Activated CD8-positive, alpha-beta memory T cell treated with anti-CD3 and anti-CD28 coated beads for 48 hours (primary cell): Measurements from ENCODE around the gene SCP2.

Experiments
- DNase-seq, 3 experiments: peaks; one replicate each; pipeline ENCODE4 v3.0.0-alpha.2; 2020; ENCODE audit warnings: low read depth in 2 of 3, low spot score in 2 of 3

The SCP2 gene

DNA sequence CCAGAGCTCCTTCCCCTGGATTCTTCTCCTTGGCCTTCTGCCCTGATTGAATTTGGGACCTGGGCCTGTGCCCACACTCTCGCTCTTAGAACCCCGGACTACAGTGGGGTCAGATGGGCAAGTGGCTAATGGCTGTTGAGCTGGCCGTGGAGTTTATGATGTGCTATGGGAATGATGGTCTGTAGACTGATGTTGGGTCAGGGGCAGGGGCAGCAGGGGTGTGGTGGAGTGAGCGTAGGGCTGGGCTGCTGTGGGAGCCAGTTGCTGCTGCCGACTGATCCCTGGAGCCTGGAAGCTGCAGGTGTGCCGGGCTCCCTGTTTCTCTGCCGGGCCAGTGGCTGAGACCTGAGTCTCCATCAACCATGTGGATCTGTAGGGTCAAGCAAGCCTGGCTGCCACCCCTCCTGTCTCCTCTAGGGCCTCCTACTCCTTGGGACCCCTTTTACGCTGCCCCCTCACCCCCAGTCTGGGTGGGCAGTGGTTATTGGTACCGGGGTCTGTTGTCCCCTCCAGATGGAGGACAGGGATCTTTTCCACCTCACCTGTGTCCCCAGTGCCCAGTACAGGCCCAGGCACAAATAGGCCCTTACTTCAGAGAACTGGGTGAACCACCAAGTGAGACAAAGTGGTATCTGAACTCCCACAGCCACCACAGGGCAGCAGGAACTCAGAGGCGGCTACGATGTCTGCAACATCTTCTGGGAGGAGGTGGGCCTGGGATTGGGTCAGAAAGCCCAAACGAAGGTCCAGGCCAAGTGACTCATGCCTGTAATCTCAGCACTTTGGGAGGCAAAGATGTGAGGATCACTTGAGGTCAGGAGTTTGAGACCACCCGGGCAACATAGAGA is 140.0 kb downstream of the SCP2 start:
- DNase-seq = no peak

- no peak for DNase-seq
These were observed 140.8 kb downstream of the SCP2 start for GRCh38 chr1:53067886-53068285.

DNA sequence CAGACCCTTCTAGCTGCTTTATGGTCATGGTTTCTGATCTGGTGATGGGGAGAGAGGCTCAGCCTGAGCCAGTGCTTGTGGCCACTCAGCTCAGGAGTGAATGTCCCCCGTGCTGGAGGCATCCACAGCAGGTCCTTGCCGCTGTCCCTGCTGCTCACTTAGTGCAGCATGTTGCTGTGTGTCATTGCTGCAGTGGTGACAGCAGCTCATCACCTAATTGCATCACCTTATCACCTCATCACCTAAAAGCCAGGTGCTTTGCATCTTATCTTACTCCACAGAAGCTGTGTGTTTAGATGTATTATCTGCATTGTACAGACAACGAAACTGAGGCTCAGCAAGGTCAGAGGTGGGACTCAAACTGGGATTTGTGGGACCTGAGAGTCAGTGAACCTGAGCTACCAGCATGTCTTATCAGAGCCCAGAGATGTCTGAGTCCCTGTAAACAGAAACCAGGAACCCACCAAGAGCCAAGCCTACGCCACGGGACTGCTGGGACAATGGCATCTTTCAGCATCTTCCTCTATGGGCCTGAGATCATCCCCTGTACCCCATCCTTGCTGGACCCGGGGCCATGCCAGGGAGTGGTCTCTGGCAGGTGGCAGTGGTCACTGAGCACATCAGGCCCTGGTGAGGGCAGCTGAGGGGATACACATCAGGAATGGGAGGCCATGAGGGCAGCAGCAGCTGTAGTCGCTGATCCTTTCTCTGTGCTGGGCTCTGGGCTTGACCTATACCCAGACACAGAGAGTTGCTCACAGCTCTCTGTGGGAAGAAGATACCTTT is 141.4 kb downstream of the SCP2 start:
- DNase-seq = no peak

- DNase-seq = no peak
These were observed 142.2 kb downstream of the SCP2 start for GRCh38 chr1:53069265-53069662.

GRCh38 chr1:53069663-53070327 is 142.7 kb downstream of the SCP2 start:
- DNase-seq = no peak

DNA sequence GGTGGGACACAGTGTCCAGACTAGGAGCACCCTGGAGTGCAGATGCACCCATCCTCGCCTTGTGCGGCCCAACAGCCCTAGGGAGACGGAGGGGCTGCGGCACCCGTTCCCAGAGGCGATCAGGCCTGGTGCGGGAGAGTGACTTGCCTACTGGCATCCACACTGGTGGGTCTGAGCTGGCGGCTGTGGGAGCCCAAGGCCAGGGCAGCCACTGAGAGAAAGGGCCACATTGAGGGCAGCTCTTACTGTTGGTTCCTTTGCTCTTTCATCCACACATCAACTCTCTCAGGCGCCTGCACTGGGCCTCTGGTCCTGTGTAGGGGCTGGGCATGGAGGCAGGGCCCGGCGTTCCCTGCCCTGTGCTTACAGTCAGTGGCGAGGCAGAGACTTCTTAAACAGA is 143.5 kb downstream of the SCP2 start:
- no peak for DNase-seq

DNA sequence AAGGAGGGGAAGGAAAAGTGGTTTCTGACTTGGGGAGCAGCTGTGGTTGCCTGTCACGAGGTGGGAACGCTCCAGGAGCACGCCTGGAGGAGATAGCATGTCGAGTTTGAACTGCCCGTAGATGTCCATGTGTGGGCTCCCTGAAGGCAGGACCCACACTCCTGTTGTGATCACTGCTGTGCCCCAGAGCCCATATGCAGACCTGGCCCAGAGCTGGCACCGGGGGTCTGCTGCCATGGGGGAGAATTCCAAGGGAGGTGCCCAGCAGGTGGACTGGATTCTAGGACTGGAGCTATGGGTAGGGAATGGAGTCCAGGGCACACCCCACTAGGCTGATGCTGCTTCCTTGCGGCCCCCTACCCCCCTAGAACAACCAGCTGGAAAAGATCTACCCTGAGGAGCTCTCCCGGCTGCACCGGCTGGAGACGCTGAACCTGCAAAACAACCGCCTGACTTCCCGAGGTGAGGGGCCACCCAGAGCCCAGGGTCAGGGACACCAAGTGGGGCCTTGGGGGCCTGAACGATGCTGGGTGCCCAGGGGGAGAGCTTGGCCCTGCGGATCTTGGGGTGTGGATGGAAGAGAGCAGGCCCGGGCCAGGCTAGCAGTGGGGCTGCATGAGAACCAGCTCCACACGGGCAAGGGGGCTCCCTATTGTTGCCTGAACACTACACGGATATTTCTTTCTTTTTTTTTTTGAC is 144.2 kb downstream of the SCP2 start:
- DNase-seq = no peak

DNA sequence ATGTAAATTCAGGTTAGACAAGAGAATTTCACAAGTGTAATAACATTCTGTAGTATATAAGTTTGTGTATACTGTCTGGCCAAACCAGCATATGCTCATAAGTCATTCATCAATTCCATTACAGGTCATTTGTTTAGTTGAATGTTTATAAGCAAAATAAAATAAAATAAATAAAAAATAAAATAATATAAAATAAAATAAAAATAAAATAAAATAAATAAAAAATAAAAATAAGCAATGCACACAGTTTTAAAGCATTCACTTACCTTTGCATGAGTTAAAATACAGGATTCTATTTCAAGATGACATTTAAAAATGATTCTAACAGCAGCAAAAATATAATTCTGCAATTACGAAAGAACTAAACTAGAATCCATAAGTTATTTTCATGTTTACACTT is 144.8 kb downstream of the SCP2 start:
- no peak for DNase-seq

- no peak for DNase-seq
These were observed 146.2 kb downstream of the SCP2 start for GRCh38 chr1:53073287-53073686.

DNA sequence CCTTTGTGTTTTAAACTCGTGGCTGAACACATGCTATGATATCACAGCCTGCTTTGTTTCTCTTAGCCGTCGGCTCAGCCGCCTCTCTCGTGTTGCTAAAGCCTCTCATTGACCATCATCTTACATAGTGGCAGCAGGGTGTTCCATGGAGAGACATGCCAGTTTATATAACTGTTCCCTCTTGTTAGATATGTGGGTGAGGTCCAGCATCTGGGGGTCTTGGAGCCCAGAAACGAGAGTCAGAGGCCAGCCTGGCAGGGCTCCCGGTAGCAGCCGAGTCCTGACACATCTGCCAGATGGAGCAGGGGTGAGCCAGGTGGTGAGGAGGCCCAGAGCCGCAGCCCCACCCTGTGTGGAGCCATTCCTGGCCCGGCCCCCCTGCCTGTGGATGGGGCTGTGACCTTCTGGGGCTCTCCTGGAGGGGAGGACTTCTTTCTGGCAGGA is 146.8 kb downstream of the SCP2 start:
- DNase-seq = no peak

DNA sequence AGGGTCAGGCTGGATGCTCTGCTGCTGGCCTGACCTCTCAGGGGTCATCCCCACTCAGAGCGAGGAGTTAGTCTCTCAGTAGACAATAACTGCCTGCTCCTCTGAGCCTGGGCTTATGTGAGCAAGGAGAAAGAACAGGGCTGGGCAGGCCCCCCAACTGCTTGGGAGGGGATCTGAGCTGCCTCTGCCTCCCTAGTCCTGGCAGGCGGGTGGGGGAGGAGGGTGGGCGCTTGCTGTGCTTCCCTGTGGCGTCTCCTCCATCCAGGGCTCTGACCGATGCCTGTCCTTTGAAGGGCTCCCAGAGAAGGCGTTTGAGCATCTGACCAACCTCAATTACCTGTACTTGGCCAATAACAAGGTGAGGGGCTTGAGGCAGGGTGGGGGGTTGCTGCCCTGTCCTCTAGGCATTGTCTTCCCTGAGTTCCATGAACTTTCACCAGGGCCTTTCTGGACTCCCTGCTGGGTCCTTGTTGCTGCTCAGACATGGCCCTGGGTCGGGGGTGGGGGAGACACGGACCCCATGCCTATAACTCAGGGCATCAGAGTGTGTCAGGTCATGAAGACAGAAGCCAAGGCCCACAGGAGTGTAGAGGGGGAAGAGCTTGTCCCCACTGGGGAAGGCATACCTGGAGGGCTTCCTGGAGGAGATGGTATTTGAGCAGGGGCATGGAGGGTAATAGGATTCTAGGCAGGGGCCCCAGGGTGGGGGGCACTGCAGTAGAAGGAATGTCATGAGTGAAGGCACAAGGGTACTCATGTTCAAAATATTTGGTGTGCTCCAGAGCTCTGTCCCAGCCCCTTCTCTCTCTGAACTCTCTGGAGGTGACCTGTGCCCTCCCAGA is 147.5 kb downstream of the SCP2 start:
- DNase-seq = no peak

- no peak for DNase-seq
These were observed 148.1 kb downstream of the SCP2 start for GRCh38 chr1:53075206-53075605.

GRCh38 chr1:53075761-53076163 is 148.7 kb downstream of the SCP2 start:
- no peak for DNase-seq

- DNase-seq = no peak
These were observed 149.1 kb downstream of the SCP2 start for GRCh38 chr1:53076165-53076564.

DNA sequence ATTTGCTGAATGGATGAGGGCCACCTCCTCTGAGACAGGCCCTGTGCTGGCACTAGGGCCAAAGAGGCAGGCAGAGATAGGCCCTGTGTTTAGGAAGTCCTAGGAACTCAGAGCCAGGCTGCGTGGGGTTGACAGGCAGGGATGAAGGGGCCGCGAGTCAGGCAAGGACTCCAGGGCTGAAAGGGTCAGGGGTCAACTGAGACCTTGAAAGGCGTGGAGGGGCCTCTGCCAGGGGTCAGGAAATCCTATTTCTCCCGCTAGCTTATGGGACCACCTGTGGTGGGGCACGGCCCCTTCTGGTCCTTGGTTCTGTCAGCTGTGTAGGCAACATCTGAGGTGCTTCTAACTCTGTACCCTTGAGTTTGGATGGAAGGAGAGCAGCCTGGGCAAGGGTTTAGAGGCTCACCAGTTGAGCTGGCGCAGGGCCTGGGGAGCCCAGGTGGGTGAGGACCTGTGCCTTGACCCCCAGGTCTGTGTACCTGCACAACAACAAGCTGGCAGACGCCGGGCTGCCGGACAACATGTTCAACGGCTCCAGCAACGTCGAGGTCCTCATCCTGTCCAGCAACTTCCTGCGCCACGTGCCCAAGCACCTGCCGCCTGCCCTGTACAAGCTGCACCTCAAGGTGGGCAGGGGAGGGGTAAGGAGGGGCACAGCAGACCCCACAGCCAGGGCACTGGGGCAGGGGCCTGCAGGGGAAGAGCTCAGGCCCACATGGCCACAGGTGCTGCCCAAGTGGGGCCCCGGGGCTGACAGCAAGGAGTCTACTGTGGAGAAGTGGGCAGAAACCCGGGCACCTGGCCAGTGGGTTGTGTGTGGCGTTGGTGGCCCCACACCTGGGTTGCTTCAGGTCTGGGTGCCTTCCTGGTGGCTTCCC is 149.9 kb downstream of the SCP2 start:
- no peak for DNase-seq

DNA sequence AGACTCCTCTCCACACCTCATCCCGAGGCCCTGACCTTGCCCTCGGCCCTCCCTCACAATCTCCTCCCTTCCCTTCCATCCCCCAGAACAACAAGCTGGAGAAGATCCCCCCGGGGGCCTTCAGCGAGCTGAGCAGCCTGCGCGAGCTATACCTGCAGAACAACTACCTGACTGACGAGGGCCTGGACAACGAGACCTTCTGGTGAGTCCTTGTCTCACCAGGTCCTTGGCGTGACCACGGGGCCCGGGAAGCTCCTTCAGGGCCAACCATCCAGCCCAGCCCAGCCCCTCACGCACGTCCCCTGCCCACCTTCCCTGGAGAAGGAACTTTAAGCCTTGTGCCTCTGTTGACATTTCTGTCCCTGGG is 150.5 kb downstream of the SCP2 start:
- DNase-seq = no peak

DNA sequence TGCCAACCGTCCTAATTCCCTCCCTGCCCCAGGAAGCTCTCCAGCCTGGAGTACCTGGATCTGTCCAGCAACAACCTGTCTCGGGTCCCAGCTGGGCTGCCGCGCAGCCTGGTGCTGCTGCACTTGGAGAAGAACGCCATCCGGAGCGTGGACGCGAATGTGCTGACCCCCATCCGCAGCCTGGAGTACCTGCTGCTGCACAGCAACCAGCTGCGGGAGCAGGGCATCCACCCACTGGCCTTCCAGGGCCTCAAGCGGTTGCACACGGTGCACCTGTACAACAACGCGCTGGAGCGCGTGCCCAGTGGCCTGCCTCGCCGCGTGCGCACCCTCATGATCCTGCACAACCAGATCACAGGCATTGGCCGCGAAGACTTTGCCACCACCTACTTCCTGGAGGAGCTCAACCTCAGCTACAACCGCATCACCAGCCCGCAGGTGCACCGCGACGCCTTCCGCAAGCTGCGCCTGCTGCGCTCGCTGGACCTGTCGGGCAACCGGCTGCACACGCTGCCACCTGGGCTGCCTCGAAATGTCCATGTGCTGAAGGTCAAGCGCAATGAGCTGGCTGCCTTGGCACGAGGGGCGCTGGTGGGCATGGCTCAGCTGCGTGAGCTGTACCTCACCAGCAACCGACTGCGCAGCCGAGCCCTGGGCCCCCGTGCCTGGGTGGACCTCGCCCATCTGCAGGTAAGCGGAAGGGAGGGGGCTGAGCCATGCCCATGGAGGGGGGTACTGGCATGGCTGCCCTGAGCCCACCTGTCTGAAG is 151.4 kb downstream of the SCP2 start:
- DNase-seq = no peak

DNA sequence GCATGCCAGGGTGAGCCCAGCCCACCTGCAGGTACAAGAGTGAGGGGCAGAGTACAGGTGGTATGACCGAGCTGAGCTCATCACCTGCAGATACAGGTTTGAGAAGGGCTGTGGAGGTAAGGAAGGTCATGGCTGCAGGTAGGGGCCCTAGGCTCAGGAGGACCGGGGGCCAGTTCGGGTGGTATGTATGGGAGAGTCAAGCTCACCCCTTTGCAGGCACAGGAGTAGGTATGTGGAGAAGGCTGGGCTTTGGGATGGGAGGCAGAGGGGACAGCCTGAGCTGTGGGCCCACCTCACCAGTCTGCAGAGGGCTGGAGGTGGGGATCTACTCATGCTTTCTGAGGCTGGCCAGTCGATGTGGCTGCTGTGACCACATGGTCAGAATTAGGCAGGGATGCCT is 152.2 kb downstream of the SCP2 start:
- DNase-seq = no peak

GRCh38 chr1:53080041-53080440 is 153.0 kb downstream of the SCP2 start:
- DNase-seq = no peak
